ENCODE results near the gene PPIL4. TPM values are rescaled to one million over a fixed set of nuclear protein-coding genes. Genes with fewer than 3 reads are reported as not detected.

PPIL4 gene
- total RNA-seq, 4 donors from 2014 or later: 10.1 to 30.5 (median 19.0) TPM

DNA sequence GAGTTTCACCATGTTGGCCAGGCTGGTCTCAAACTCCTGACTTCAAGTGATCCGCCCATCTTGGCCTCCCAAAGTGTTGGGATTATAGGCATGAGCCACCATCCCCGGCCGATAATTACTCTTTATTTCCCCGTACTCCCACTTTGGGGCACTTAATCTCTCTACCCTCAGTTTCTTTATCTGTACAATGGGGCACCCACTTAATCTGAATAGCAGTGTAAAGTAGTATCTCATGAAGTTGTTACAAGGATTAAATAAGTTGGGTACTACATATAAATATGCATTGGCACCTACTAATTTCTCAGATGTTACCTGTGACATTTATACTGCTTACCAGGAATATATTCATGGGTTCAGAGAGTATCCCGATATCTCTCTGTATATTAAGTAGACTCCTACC is 35.5 kb upstream of the PPIL4 start:
- Histone ChIP-seq H3K9me3 (no peaks in the 10 kb centered on the region), H3K27me3 (no peaks in the 10 kb centered on the region), H3K27ac (no peak overlapping the region), H3K4me1 (no peaks in the 10 kb centered on the region), H3K36me3 (peaks cover 0 to 44% (median 21%) of the 10 kb centered on the region in 4 donors), H3K4me3 (no peak overlapping the region)
- WGBS, 2 donors (ENCODE audit: low coverage in 1 of 2): 87 to 96% methylated on average over 3 to 5 of the region's 5 CpGs
- DNase-seq: no peak
- intact Hi-C loops (cut with DNase I; ENCODE audit: low total_unique reads): no loop called here
- in situ Hi-C loops (cut with MboI; ENCODE audit: low pct_ligation_motif_present in 1 of 4, low pct_unique_long_range_greater_than_20kb in 1 of 4, low sequenced_read_pairs in 3 of 4): no loop called here
- TF ChIP-seq CTCF (IDR thresholded peaks at IDR 0.05): no peak
- TF ChIP-seq POLR2AphosphoS5 (IDR thresholded peaks at IDR 0.05): no peak
- no peak for TF ChIP-seq EP300 (IDR thresholded peaks at IDR 0.05; ENCODE audit: low read depth)
- no peak for TF ChIP-seq POLR2A (IDR thresholded peaks at IDR 0.05)

- peaks cover 0 to 39% (median 19%) of the 10 kb centered on the region in 4 donors for H3K36me3 ChIP-seq
- no peak for DNase-seq
- no peak overlapping the region for H3K4me3 ChIP-seq
- in situ Hi-C loops (cut with MboI; ENCODE audit: low pct_ligation_motif_present in 1 of 4, low pct_unique_long_range_greater_than_20kb in 1 of 4, low sequenced_read_pairs in 3 of 4): no loop called here
- no peaks in the 10 kb centered on the region for H3K9me3 ChIP-seq
- no peak overlapping the region for H3K27ac ChIP-seq
- no peaks in the 10 kb centered on the region for H3K27me3 ChIP-seq
- WGBS, 2 donors (ENCODE audit: low coverage in 1 of 2): 97 to 99% methylated on average over 3 to 5 of the region's 5 CpGs
- TF ChIP-seq POLR2A (IDR thresholded peaks at IDR 0.05): no peak
- no peak for TF ChIP-seq EP300 (IDR thresholded peaks at IDR 0.05; ENCODE audit: low read depth)
- TF ChIP-seq CTCF (IDR thresholded peaks at IDR 0.05): no peak
- TF ChIP-seq POLR2AphosphoS5 (IDR thresholded peaks at IDR 0.05): no peak
- intact Hi-C loops (cut with DNase I; ENCODE audit: low total_unique reads): no loop called here
- H3K4me1 ChIP-seq: no peaks in the 10 kb centered on the region
Measured at GRCh38 chr6:149580880-149581279, 35.0 kb upstream of the PPIL4 start.

DNA sequence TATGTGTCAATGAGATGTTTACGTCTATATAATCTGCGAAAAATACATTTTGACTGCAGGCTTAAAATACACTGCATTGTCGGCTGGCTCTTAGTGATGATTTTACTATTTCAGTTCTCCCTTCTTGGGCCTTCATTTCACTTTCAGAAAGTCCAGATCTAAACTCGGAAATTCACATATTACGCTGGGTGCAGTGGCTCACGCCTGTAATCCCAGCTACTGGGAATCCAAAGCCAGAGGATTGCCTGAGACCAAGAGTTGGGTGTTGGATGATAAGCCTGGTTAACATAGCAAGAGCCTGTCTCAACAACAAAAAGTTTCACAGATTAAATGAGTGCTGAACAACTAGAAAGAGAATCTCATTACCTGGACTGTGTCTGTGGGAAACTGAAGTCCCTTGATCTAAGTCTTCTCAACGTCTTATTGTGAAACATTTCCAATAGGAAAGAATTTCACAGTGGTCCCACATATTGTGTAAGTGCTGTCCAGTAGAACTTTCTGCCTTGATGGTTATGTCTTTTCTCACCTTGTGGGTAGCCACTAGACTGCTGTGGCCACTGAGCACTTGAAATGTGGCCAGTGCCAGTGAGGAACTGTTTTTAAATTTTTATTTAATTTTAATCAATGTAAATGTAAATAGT is 22.2 kb upstream of the PPIL4 start:
- DNase-seq: no peak
- H3K4me1 ChIP-seq: peaks cover 11 to 25% (median 16%) of the 10 kb centered on the region in 4 donors
- intact Hi-C loops (cut with DNase I; ENCODE audit: low total_unique reads): no loop called here
- H3K27me3 ChIP-seq: no peaks in the 10 kb centered on the region
- in situ Hi-C loops (cut with MboI; ENCODE audit: low pct_ligation_motif_present in 1 of 4, low pct_unique_long_range_greater_than_20kb in 1 of 4, low sequenced_read_pairs in 3 of 4): loop anchor here in 1 of 4 donors (25.0 kb wide), 1 partner anchor 144 kb away; the partner anchor contains the start of gene LATS1
- no peaks in the 10 kb centered on the region for H3K9me3 ChIP-seq
- H3K36me3 ChIP-seq: no peaks in the 10 kb centered on the region
- H3K27ac ChIP-seq: no peak overlapping the region
- 70 to 90% methylated on average over 7 of the region's 7 CpGs for WGBS, 2 donors (ENCODE audit: low coverage in 1 of 2)
- TF ChIP-seq CTCF (IDR thresholded peaks at IDR 0.05) (no peak), EP300 (IDR thresholded peaks at IDR 0.05; ENCODE audit: low read depth) (no peak), POLR2AphosphoS5 (IDR thresholded peaks at IDR 0.05) (no peak), POLR2A (IDR thresholded peaks at IDR 0.05) (no peak)
- no peak overlapping the region for H3K4me3 ChIP-seq

- no peaks in the 10 kb centered on the region for H3K36me3 ChIP-seq
- peaks cover 11 to 25% (median 16%) of the 10 kb centered on the region in 4 donors for H3K4me1 ChIP-seq
- in situ Hi-C loops (cut with MboI; ENCODE audit: low pct_ligation_motif_present in 1 of 4, low pct_unique_long_range_greater_than_20kb in 1 of 4, low sequenced_read_pairs in 3 of 4): loop anchor here in 1 of 4 donors (25.0 kb wide), 1 partner anchor 145 kb away; the partner anchor contains the start of gene LATS1
- no peaks in the 10 kb centered on the region for H3K9me3 ChIP-seq
- DNase-seq: no peak
- H3K4me3 ChIP-seq: peak overlapping the region; percentile 70 to 94 (median 82)
- H3K27ac ChIP-seq: peak overlapping the region; percentile 91 to 93 (median 92)
- no peaks in the 10 kb centered on the region for H3K27me3 ChIP-seq
- intact Hi-C loops (cut with DNase I; ENCODE audit: low total_unique reads): no loop called here
- no peak for TF ChIP-seq CTCF (IDR thresholded peaks at IDR 0.05)
- no peak for TF ChIP-seq POLR2A (IDR thresholded peaks at IDR 0.05)
- 19 to 60% methylated on average over 2 to 12 of the region's 12 CpGs for WGBS, 2 donors (ENCODE audit: low coverage in 1 of 2)
Measured at GRCh38 chr6:149567194-149567586, 21.3 kb upstream of the PPIL4 start.

Measured in transverse colon (tissue), 4 donors.